Stimulated activated CD4-positive, alpha-beta T cell treated with anti-CD3 and anti-CD28 coated beads, Interleukin-4, amount 100 ng/mL, for 4 hours (primary cell): ENCODE results near the gene MFAP3L.
"Not testable (repeated sequence)": the region's sequence is repeated elsewhere in the genome, so short reads cannot be mapped to it uniquely, and the experiment has no call there.

Source experiments
- DNase-seq, 2 experiments: peaks; one replicate each; pipeline ENCODE4 v3.0.0-alpha.2; 2020

Gene MFAP3L

GRCh38 chr4:170026253-170027021, at the start of gene MFAP3L:
TSS of gene MFAP3L (minus strand) at chr4:170026395. CDS start at chr4:170005877, 20,518 bp downstream.
- peak; percentile 78 to 83 for DNase-seq

GRCh38 chr4:170071196-170071595, 45.0 kb upstream of the MFAP3L start:
- no peak for DNase-seq

GRCh38 chr4:170068438-170069128, 42.4 kb upstream of the MFAP3L start:
- no peak for DNase-seq

GRCh38 chr4:170059421-170059820, 33.2 kb upstream of the MFAP3L start:
- DNase-seq, result no peak

- DNase-seq, result no peak
These were observed 32.6 kb upstream of the MFAP3L start for GRCh38 chr4:170058826-170059225.

GRCh38 chr4:170057866-170058265, 31.7 kb upstream of the MFAP3L start:
- DNase-seq, result no peak

- DNase-seq, result no peak
These were observed 26.7 kb upstream of the MFAP3L start for GRCh38 chr4:170052919-170053318.

- DNase-seq, result no peak
These were observed 25.2 kb upstream of the MFAP3L start for GRCh38 chr4:170051402-170051801.

- no peak for DNase-seq
These were observed 23.6 kb upstream of the MFAP3L start for GRCh38 chr4:170049766-170050165.

GRCh38 chr4:170047771-170048354, 21.7 kb upstream of the MFAP3L start:
- DNase-seq, result peak; percentile 15 to 49

- DNase-seq, result not testable (repeated sequence)
These were observed 20.0 kb upstream of the MFAP3L start for GRCh38 chr4:170046156-170046555.

- no peak for DNase-seq
These were observed 14.0 kb upstream of the MFAP3L start for GRCh38 chr4:170040031-170040680.

- no peak for DNase-seq
These were observed 12.6 kb upstream of the MFAP3L start for GRCh38 chr4:170038769-170039168.

- no peak for DNase-seq
These were observed 12.0 kb upstream of the MFAP3L start for GRCh38 chr4:170038232-170038631.

- DNase-seq, result no peak
These were observed 11.3 kb upstream of the MFAP3L start for GRCh38 chr4:170037481-170037880.

- DNase-seq, result no peak
These were observed 9.7 kb upstream of the MFAP3L start for GRCh38 chr4:170035845-170036244.

- no peak for DNase-seq
These were observed 9.0 kb upstream of the MFAP3L start for GRCh38 chr4:170035231-170035630.

- DNase-seq, result no peak
These were observed 7.8 kb upstream of the MFAP3L start for GRCh38 chr4:170033999-170034398.

- DNase-seq, result no peak
These were observed 3.9 kb upstream of the MFAP3L start for GRCh38 chr4:170030121-170030520.

GRCh38 chr4:170027181-170027829, 1.1 kb upstream of the MFAP3L start:
- DNase-seq, result peak; percentile 86 to 92

- DNase-seq, result peak in 1 of 2 experiments; percentile 16
These were observed 507 bp downstream of the MFAP3L start for GRCh38 chr4:170025523-170026252.

GRCh38 chr4:170022211-170022610, 4.0 kb downstream of the MFAP3L start:
- DNase-seq, result no peak
